SK-N-SH (cell line): ENCODE results near the gene SPSB1. TPM values are rescaled to one million over a fixed set of nuclear protein-coding genes. Genes with fewer than 3 reads are reported as not detected.

Experiments
- CTCF ChIA-PET: fragments of 300-600, 350-600 bp; formaldehyde crosslinking; extraction: SDS; loops from one replicate; lab custom pipeline; 2021; lab: Yijun Ruan, JAX
- POLR2A ChIA-PET: fragments of 350-600 bp; sonication (Branson Sonifier 250); formaldehyde crosslinking; extraction: SDS; loops from one replicate; lab custom pipeline; 2020; ENCODE audit warnings: antibody characterized with exemption, inconsistent platforms; lab: Yijun Ruan, JAX
- DNase-seq: peaks from one replicate; pipeline ENCODE4 v3.0.0; 2012
- H2AFZ ChIP-seq: fragments of 200-600 bp; sonication (generic); 2 replicates; pipeline ENCODE4 v1.8.1; 2016; ENCODE audit warnings: antibody characterized with exemption, mild to moderate bottlenecking, low read depth
- H3F3A ChIP-seq: fragments of 200-600 bp; sonication (generic); replicated peaks from 2 replicates; pipeline ENCODE3; 2016; ENCODE audit warnings: antibody characterized with exemption, mild to moderate bottlenecking; ENCODE audit not compliant: insufficient read depth
- H3K27ac ChIP-seq, 2 experiments: fragments of 200-500 bp in 1 of 2; fragments of 200-600 bp in 1 of 2; sonication (Bioruptor generic) in 1 of 2; sonication (generic), shearing (Covaris generic) in 1 of 2; 2 replicates each; pipeline versions ENCODE4 v1.5.1 to v1.6.1; 2014 to 2016; ENCODE audit warnings: low read depth in 2 of 2, inconsistent platforms in 1 of 2, low read length in 1 of 2, mild to moderate bottlenecking in 1 of 2, mixed read lengths in 1 of 2
- H3K27me3 ChIP-seq: fragments of 200-600 bp; sonication (generic), shearing (Covaris generic); 2 replicates; pipeline ENCODE4 v1.6.1; 2016; ENCODE audit warnings: mixed run types; ENCODE audit not compliant: insufficient read depth
- H3K36me3 ChIP-seq, 2 experiments: fragments of 200-500 bp in 1 of 2; fragments of 200-600 bp in 1 of 2; sonication (Bioruptor generic) in 1 of 2; sonication (generic) in 1 of 2; replicated peaks in 1 of 2; 2 replicates each; pipeline versions ENCODE3 to v1.5.1; 2014 to 2016; ENCODE audit warnings: low read length in 1 of 2, mild to moderate bottlenecking in 1 of 2; ENCODE audit not compliant: insufficient read depth in 2 of 2, control insufficient read depth in 1 of 2
- H3K4me1 ChIP-seq, 2 experiments: fragments of 200-500 bp in 1 of 2; fragments of 200-600 bp in 1 of 2; sonication (Bioruptor generic) in 1 of 2; sonication (generic), shearing (Covaris generic) in 1 of 2; 2 replicates each; pipeline versions ENCODE4 v1.5.1 to v1.6.1; 2014 to 2016; ENCODE audit warnings: low read depth in 1 of 2, low read length in 1 of 2, mixed run types in 1 of 2; ENCODE audit not compliant: insufficient read depth in 2 of 2, control insufficient read depth in 1 of 2
- H3K4me2 ChIP-seq: fragments of 200-600 bp; sonication (generic), shearing (Covaris generic); 2 replicates; pipeline ENCODE4 v1.6.1; 2017; ENCODE audit warnings: mixed run types
- H3K4me3 ChIP-seq, 2 experiments: fragments of 200-500 bp in 1 of 2; fragments of 200-600 bp in 1 of 2; sonication (Bioruptor generic) in 1 of 2; sonication (generic), shearing (Covaris generic) in 1 of 2; 2 replicates each; pipeline versions ENCODE4 v1.5.1 to v1.8.1; 2014 to 2016; ENCODE audit warnings: low read depth in 2 of 2, inconsistent platforms in 1 of 2, low read length in 1 of 2, mild to moderate bottlenecking in 1 of 2, mixed read lengths in 1 of 2, moderate library complexity in 1 of 2
- H3K79me2 ChIP-seq: fragments of 200-600 bp; sonication (generic); 2 replicates; pipeline ENCODE4 v1.8.1; 2017; ENCODE audit warnings: mild to moderate bottlenecking; ENCODE audit not compliant: insufficient read depth
- H3K9ac ChIP-seq: fragments of 200-600 bp; sonication (generic); 2 replicates; pipeline ENCODE4 v1.6.1; 2017; ENCODE audit warnings: mixed run types
- H3K9me2 ChIP-seq: fragments of 200-600 bp; sonication (generic); 2 replicates; pipeline ENCODE4 v1.6.1; 2017; ENCODE audit warnings: mixed run types
- H3K9me3 ChIP-seq: fragments of 200-600 bp; sonication (generic); 2 replicates; pipeline ENCODE4 v1.6.1; 2017; ENCODE audit warnings: mixed run types, mild to moderate bottlenecking, moderate library complexity
- H4K20me1 ChIP-seq: fragments of 200-600 bp; sonication (generic); 2 replicates; pipeline ENCODE4 v1.6.1; 2017; ENCODE audit warnings: mild to moderate bottlenecking, mixed run types; ENCODE audit not compliant: insufficient read depth
- CHD2 ChIP-seq: fragments of 150-350 bp; IDR thresholded peaks from 2 replicates; pipeline ENCODE4 v1.6.1; 2018; ENCODE audit warnings: low read length; ENCODE audit not compliant: partially characterized antibody
- ELF1 ChIP-seq: IDR thresholded peaks from 2 replicates; pipeline ENCODE4 v1.4.0; 2012
- EP300 ChIP-seq, 2 experiments: IDR thresholded peaks; 2 replicates each; pipeline versions ENCODE4 v1.4.0 to v1.6.1; 2012; ENCODE audit warnings: borderline replicate concordance in 1 of 2, low read depth in 1 of 2, low read length in 1 of 2
- FOSL2 ChIP-seq: IDR thresholded peaks from 2 replicates; pipeline ENCODE4 v1.4.0; 2012; ENCODE audit warnings: low read depth, mild to moderate bottlenecking, moderate library complexity, borderline replicate concordance
- GABPA ChIP-seq: IDR thresholded peaks from 2 replicates; pipeline ENCODE4 v1.4.0; 2012; ENCODE audit warnings: low read depth, mild to moderate bottlenecking
- JUND ChIP-seq: IDR thresholded peaks from 2 replicates; pipeline ENCODE4 v1.4.0; 2012
- MXI1 ChIP-seq: IDR thresholded peaks from 2 replicates; pipeline ENCODE4 v1.6.1; 2012; ENCODE audit warnings: mild to moderate bottlenecking, low read depth, low read length, improper control_type of control experiment
- RAD21 ChIP-seq: IDR thresholded peaks from 2 replicates; pipeline ENCODE4 v1.6.1; 2012; ENCODE audit warnings: mild to moderate bottlenecking, low read length
- RCOR1 ChIP-seq: fragments of 150-350 bp; IDR thresholded peaks from 2 replicates; pipeline ENCODE4 v1.6.1; 2017; ENCODE audit warnings: antibody characterized with exemption, low read length
- RXRA ChIP-seq: IDR thresholded peaks from 2 replicates; pipeline ENCODE4 v1.4.0; 2012; ENCODE audit warnings: low read depth, mild to moderate bottlenecking, borderline replicate concordance
- SIN3A ChIP-seq: IDR thresholded peaks from 2 replicates; pipeline ENCODE4 v1.6.1; 2012; ENCODE audit warnings: low read depth, mild to moderate bottlenecking, low read length, moderate library complexity, borderline replicate concordance
- TCF12 ChIP-seq: IDR thresholded peaks from 2 replicates; pipeline ENCODE4 v1.4.0; 2012
- WGBS: methylation state at CpG from one replicate; pipeline ENCODE4 v1.1.6; 2017; ENCODE audit warnings: low lambda C conversion rate; 5-methylcytosine and 5-hydroxymethylcytosine counted together
- polyA plus RNA-seq, 3 experiments: library from polyadenylated mRNA; depleted of rRNA; stranded (reverse); fragments of >200 nt; gene quantifications; 2 replicates each; pipeline ENCODE4 v1.2.3, GENCODE V29; 2012
- TF ChIP-seq, protein P1 (sequence below): IDR thresholded peaks from 2 replicates; pipeline ENCODE4 v1.4.0; 2012; ENCODE audit warnings: low read depth
- TF ChIP-seq, protein P2 (sequence below): fragments of 150-350 bp; IDR thresholded peaks from 2 replicates; pipeline ENCODE4 v1.6.1; 2016; ENCODE audit warnings: mild to moderate bottlenecking, low read depth, low read length
- TF ChIP-seq, protein P3 (sequence below): fragments of 150-350 bp; IDR thresholded peaks from 2 replicates; pipeline ENCODE4 v1.6.1; 2017; ENCODE audit warnings: antibody characterized with exemption, low read length, low read depth, borderline replicate concordance
- TF ChIP-seq, protein P4 (sequence below): IDR thresholded peaks from 2 replicates; pipeline ENCODE4 v1.4.0; 2012; ENCODE audit warnings: low read depth, borderline replicate concordance
- TF ChIP-seq, protein P5 (sequence below): IDR thresholded peaks from 2 replicates; pipeline ENCODE4; 2012

Gene SPSB1
- polyA plus RNA-seq, 1 of the 3 experiments (the other 2 are of a cell fraction) = 9.2 TPM

- TF ChIP-seq, protein P1, sequence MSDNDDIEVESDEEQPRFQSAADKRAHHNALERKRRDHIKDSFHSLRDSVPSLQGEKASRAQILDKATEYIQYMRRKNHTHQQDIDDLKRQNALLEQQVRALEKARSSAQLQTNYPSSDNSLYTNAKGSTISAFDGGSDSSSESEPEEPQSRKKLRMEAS = no peak
- TF ChIP-seq JUND (no peak), MXI1 (no peak), CHD2 (no peak)
- TF ChIP-seq, protein P2, sequence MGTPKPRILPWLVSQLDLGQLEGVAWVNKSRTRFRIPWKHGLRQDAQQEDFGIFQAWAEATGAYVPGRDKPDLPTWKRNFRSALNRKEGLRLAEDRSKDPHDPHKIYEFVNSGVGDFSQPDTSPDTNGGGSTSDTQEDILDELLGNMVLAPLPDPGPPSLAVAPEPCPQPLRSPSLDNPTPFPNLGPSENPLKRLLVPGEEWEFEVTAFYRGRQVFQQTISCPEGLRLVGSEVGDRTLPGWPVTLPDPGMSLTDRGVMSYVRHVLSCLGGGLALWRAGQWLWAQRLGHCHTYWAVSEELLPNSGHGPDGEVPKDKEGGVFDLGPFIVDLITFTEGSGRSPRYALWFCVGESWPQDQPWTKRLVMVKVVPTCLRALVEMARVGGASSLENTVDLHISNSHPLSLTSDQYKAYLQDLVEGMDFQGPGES = no peak
These were observed 23.4 kb downstream of the SPSB1 start (continued) for GRCh38 chr1:9316080-9316444.

DNA sequence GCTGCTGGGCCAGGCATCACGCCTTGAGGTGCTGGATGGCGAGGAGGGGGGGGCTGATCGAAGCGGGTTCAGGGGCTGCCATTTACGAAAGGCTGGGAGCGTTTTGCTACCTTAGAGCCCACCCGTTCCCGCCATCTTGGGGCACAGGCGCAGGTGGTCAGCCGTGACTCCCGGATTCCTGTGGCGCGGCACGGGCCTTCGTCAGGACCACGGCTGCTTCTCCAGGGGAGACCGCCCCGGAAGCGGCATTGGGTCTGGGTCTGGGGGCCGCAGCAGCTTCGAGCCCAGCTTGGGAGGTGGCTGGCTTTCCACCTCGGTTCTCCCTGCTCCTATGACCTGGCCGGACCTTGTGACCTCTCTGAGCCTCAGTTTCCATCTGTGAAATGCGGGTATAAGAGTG is 23.8 kb downstream of the SPSB1 start:
- H3K4me2 ChIP-seq = no peak overlapping the region
- no peak for DNase-seq
- POLR2A ChIA-PET = no interaction called here
- CTCF ChIA-PET = no interaction called here
- H2AFZ ChIP-seq = no peak overlapping the region
- no peak overlapping the region for H3K4me3 ChIP-seq
- H3F3A ChIP-seq = no peaks in the 10 kb centered on the region
- H3K79me2 ChIP-seq = peaks cover 13% of the 10 kb centered on the region; the same call in 1 of the 2 replicates
- no peak overlapping the region for H3K9ac ChIP-seq
- H4K20me1 ChIP-seq = peaks cover 23% of the 10 kb centered on the region
- no peaks in the 10 kb centered on the region for H3K27me3 ChIP-seq
- TF ChIP-seq JUND (no peak), ELF1 (no peak)
- TF ChIP-seq, protein P3, sequence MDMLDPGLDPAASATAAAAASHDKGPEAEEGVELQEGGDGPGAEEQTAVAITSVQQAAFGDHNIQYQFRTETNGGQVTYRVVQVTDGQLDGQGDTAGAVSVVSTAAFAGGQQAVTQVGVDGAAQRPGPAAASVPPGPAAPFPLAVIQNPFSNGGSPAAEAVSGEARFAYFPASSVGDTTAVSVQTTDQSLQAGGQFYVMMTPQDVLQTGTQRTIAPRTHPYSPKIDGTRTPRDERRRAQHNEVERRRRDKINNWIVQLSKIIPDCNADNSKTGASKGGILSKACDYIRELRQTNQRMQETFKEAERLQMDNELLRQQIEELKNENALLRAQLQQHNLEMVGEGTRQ = no peak
- 100% methylated on average over 1 of the region's 24 CpGs for WGBS
- H3K27ac ChIP-seq = no peak overlapping the region
- H3K4me1 ChIP-seq = peaks cover 0 to 6% of the 10 kb centered on the region in 2 experiments; a peak in 1 of 4 replicates
- no peaks in the 10 kb centered on the region for H3K9me2 ChIP-seq
- no peaks in the 10 kb centered on the region for H3K9me3 ChIP-seq
- H3K36me3 ChIP-seq = no peaks in the 10 kb centered on the region

GRCh38 chr1:9317072-9317471 is 24.4 kb downstream of the SPSB1 start:
- Histone ChIP-seq H3K9me2 (no peaks in the 10 kb centered on the region), H3K27me3 (no peaks in the 10 kb centered on the region), H3K9ac (no peak overlapping the region), H3K4me1 (peaks cover 0 to 6% of the 10 kb centered on the region in 2 experiments; a peak in 1 of 4 replicates), H3K4me2 (no peak overlapping the region), H2AFZ (no peak overlapping the region), H3K36me3 (no peaks in the 10 kb centered on the region), H3K4me3 (no peak overlapping the region), H4K20me1 (peaks cover 27% of the 10 kb centered on the region), H3K27ac (no peak overlapping the region), H3F3A (no peaks in the 10 kb centered on the region), H3K79me2 (peaks cover 13% of the 10 kb centered on the region; the same call in 1 of the 2 replicates), H3K9me3 (no peaks in the 10 kb centered on the region)
- TF ChIP-seq RAD21 (no peak), GABPA (no peak), RXRA (no peak), EP300 (IDR thresholded peaks at IDR 0.05; ENCODE audit: borderline replicate concordance in 1 of 2, low read depth in 1 of 2, low read length in 1 of 2) (no peak), RCOR1 (no peak), SIN3A (no peak), ELF1 (no peak), TCF12 (no peak), FOSL2 (no peak), CHD2 (no peak)
- TF ChIP-seq, protein P4, sequence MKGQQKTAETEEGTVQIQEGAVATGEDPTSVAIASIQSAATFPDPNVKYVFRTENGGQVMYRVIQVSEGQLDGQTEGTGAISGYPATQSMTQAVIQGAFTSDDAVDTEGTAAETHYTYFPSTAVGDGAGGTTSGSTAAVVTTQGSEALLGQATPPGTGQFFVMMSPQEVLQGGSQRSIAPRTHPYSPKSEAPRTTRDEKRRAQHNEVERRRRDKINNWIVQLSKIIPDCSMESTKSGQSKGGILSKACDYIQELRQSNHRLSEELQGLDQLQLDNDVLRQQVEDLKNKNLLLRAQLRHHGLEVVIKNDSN = no peak
- TF ChIP-seq, protein P3 = no peak
- TF ChIP-seq, protein P5, sequence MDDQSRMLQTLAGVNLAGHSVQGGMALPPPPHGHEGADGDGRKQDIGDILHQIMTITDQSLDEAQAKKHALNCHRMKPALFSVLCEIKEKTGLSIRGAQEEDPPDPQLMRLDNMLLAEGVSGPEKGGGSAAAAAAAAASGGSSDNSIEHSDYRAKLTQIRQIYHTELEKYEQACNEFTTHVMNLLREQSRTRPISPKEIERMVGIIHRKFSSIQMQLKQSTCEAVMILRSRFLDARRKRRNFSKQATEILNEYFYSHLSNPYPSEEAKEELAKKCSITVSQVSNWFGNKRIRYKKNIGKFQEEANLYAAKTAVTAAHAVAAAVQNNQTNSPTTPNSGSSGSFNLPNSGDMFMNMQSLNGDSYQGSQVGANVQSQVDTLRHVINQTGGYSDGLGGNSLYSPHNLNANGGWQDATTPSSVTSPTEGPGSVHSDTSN = no peak
- ChIA-PET CTCF (no interaction called here), POLR2A (no interaction called here)
- no peak for DNase-seq
- WGBS = 77% methylated on average over 7 of the region's 7 CpGs
